PC-3 (cell line): ENCODE data around the gene ANOS1. TPM values are rescaled to one million over a fixed set of nuclear protein-coding genes. Genes with fewer than 3 reads are reported as not detected.

Source experiments
- ATAC-seq: fragments of 200-7000 bp; cut with Tn5 transposase; 2 replicates; pipeline ENCODE4 v1.9.1; 2020; ENCODE audit warnings: mild to moderate bottlenecking, moderate library complexity
- BruUV-seq: library from RNA; stranded (reverse); fragments of 400-500 nt; replicated peaks from 2 replicates; lab custom pipeline; 2021; lab: Mats Ljungman, UMichigan
- CTCF ChIA-PET: fragments of 300-600 bp; sonication (Branson Sonifier 250); formaldehyde crosslinking; loops from one replicate; lab custom pipeline; 2022; ENCODE audit warnings: antibody characterized with exemption; lab: Charles Lee
- POLR2A ChIA-PET: fragments of 300-600 bp; sonication (Branson Sonifier 250); formaldehyde crosslinking; loops from one replicate; lab custom pipeline; 2022; ENCODE audit warnings: antibody characterized with exemption; ENCODE audit not compliant: unreplicated experiment; lab: Charles Lee
- DNase-seq: peaks from one replicate; pipeline ENCODE4 v3.0.0-alpha.2; 2015
- H2AFZ ChIP-seq: fragments of 300-600 bp; sonication (generic); 2 replicates; pipeline ENCODE4 v1.6.0; 2016; ENCODE audit warnings: antibody characterized with exemption, low read length
- H3F3A ChIP-seq: fragments of 300-600 bp; sonication (generic); one replicate; pipeline ENCODE4 v1.6.0; 2017; ENCODE audit warnings: antibody characterized with exemption, low read length, control low read depth, mild to moderate bottlenecking; ENCODE audit not compliant: unreplicated experiment
- H3K27ac ChIP-seq: fragments of 300-600 bp; sonication (generic); 2 replicates; pipeline ENCODE4 v1.5.1; 2016; ENCODE audit warnings: mild to moderate bottlenecking, low read length
- H3K27me3 ChIP-seq: fragments of 300-600 bp; sonication (generic); 2 replicates; pipeline ENCODE4 v1.6.1; 2016; ENCODE audit warnings: low read length, mixed read lengths
- H3K36me3 ChIP-seq: fragments of 300-600 bp; sonication (generic); 2 replicates; pipeline ENCODE4 v1.6.1; 2016; ENCODE audit warnings: low read depth, mixed run types, low read length, mixed read lengths
- H3K4me1 ChIP-seq: fragments of 300-600 bp; sonication (generic); 2 replicates; pipeline ENCODE4 v1.5.1; 2016; ENCODE audit warnings: low read length; ENCODE audit not compliant: insufficient read depth
- H3K4me2 ChIP-seq: fragments of 300-600 bp; sonication (generic); 2 replicates; pipeline ENCODE4 v1.6.0; 2016; ENCODE audit warnings: low read length
- H3K4me3 ChIP-seq: fragments of 300-600 bp; sonication (generic); 2 replicates; pipeline ENCODE4 v1.5.1; 2016; ENCODE audit warnings: mild to moderate bottlenecking, low read length, mixed read lengths
- H3K79me2 ChIP-seq: fragments of 300-600 bp; sonication (generic); 2 replicates; pipeline ENCODE4 v1.6.1; 2017; ENCODE audit warnings: low read length, mixed read lengths
- H3K9ac ChIP-seq: fragments of 300-600 bp; sonication (generic); 2 replicates; pipeline ENCODE4 v1.6.0; 2016; ENCODE audit warnings: mild to moderate bottlenecking, low read length
- H3K9me2 ChIP-seq: fragments of 300-600 bp; sonication (generic); replicated peaks from 2 replicates; pipeline ENCODE4 v1.6.1; 2016; ENCODE audit warnings: mixed run types, low read length, mixed read lengths
- H3K9me3 ChIP-seq: fragments of 300-600 bp; sonication (generic); 2 replicates; pipeline ENCODE4 v1.6.1; 2016; ENCODE audit warnings: low read length, mixed read lengths
- H4K20me1 ChIP-seq: fragments of 300-600 bp; sonication (generic); 2 replicates; pipeline ENCODE4 v1.6.1; 2016; ENCODE audit warnings: low read length, mixed read lengths
- CTCF ChIP-seq: fragments of 300-600 bp; sonication (generic); conservative IDR thresholded peaks from 2 replicates; pipeline ENCODE4 v1.5.1; 2017; ENCODE audit warnings: antibody characterized with exemption, low read depth, mild to moderate bottlenecking, low read length
- EZH2 ChIP-seq: fragments of 300-600 bp; sonication (generic); IDR thresholded peaks from one replicate; pipeline ENCODE4 v1.6.1; 2017; ENCODE audit warnings: antibody characterized with exemption, mild to moderate bottlenecking, low read length; ENCODE audit not compliant: unreplicated experiment
- EZH2phosphoT487 ChIP-seq: fragments of 300-600 bp; sonication (generic); IDR thresholded peaks from 2 replicates; pipeline ENCODE4 v1.6.1; 2018; ENCODE audit warnings: mild to moderate bottlenecking, antibody characterized with exemption, low read length, borderline replicate concordance
- intact Hi-C: fragments of 100-400 bp; cut with micrococcal nuclease; formaldehyde crosslinking; loops from 2 replicates; pipeline ENCODE4 v1.9.0; 2023
- total RNA-seq: library from RNA; depleted of rRNA; stranded (reverse); fragments of >200 nt; gene quantifications from 2 replicates; pipeline ENCODE4 v1.2.3, GENCODE V29; 2014

ANOS1 gene
- total RNA-seq, 1 experiment from 2014 or later = 3.5 TPM

DNA sequence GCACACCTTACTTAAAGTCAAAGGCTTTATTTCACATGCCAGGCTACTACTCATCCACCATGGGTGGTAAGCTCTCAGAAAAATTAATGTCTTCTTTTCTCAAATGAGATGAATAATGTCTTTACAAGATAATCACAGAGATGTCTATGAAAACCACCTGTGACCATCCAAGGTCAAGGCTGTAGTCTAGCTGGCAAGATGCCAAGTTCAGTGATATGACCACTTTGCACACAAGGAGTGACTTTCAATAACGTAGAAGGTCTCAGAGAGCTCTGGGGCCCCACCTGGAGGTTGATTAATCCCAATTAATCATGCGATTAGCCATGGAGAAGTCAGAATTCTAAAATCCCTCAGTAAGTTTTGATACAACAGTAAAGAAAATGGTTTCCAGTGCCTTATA is 20.5 kb downstream of the ANOS1 start:
- Histone ChIP-seq H3K4me1 (no peaks in the 10 kb centered on the region), H3K9me2 (no peaks in the 10 kb centered on the region), H2AFZ (no peak overlapping the region), H3K36me3 (no peaks in the 10 kb centered on the region), H4K20me1 (no peaks in the 10 kb centered on the region), H3K9me3 (no peaks in the 10 kb centered on the region), H3K4me3 (no peak overlapping the region), H3K4me2 (no peak overlapping the region), H3K79me2 (no peaks in the 10 kb centered on the region), H3K27ac (no peak overlapping the region), H3K27me3 (peaks cover 7% of the 10 kb centered on the region), H3F3A (no peaks in the 10 kb centered on the region), H3K9ac (no peak overlapping the region)
- TF ChIP-seq CTCF = no peak
- TF ChIP-seq EZH2 = no peak
- no peak for TF ChIP-seq EZH2phosphoT487
- intact Hi-C loops = no loop called here
- BruUV-seq = no TSS peak
- POLR2A ChIA-PET = no interaction called here
- DNase-seq = no peak
- CTCF ChIA-PET = no interaction called here
- no peak for ATAC-seq

DNA sequence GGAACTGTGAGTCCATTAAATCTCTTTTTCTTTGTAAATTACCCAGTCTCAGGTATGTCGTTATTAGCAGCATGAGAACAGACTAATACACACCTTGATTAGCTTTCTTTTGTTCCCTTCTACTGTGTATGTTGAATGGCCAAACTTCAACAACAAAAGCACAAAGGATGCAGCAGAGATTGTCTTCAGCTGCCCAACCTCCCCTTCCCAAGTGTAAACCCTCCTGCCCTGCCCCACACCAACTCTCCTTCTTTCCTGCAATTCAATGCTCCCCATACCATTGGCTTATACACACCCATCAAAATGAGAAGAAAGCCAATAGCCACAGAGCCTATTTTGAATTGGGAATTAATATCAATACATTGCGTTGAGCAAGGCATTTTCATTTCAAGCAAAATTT is 27.8 kb downstream of the ANOS1 start:
- intact Hi-C loops = no loop called here
- BruUV-seq = no TSS peak
- H3K79me2 ChIP-seq = no peaks in the 10 kb centered on the region
- no peak overlapping the region for H3K27ac ChIP-seq
- H3K9ac ChIP-seq = no peak overlapping the region
- no peak overlapping the region for H3K4me3 ChIP-seq
- no peaks in the 10 kb centered on the region for H3F3A ChIP-seq
- CTCF ChIA-PET = no interaction called here
- H3K36me3 ChIP-seq = no peaks in the 10 kb centered on the region
- H2AFZ ChIP-seq = no peak overlapping the region
- TF ChIP-seq CTCF = no peak
- no peak for TF ChIP-seq EZH2
- no peak for TF ChIP-seq EZH2phosphoT487
- DNase-seq (no peak), ATAC-seq (no peak)
- H4K20me1 ChIP-seq = no peaks in the 10 kb centered on the region
- POLR2A ChIA-PET = no interaction called here
- no peaks in the 10 kb centered on the region for H3K4me1 ChIP-seq
- H3K9me2 ChIP-seq = no peaks in the 10 kb centered on the region
- H3K4me2 ChIP-seq = no peak overlapping the region
- peaks cover 19% of the 10 kb centered on the region for H3K27me3 ChIP-seq
- H3K9me3 ChIP-seq = no peaks in the 10 kb centered on the region

- CTCF ChIA-PET = no interaction called here
- intact Hi-C loops = no loop called here
- POLR2A ChIA-PET = no interaction called here
These were observed 39.1 kb downstream of the ANOS1 start for GRCh38 chrX:8692871-8693270.

More at GRCh38 chrX:8692871-8693270, 39.1 kb downstream of the ANOS1 start:
- Histone ChIP-seq H3K9me3 (no peaks in the 10 kb centered on the region), H3K79me2 (no peaks in the 10 kb centered on the region), H3K4me1 (no peaks in the 10 kb centered on the region), H3K9ac (no peak overlapping the region), H3K4me2 (no peak overlapping the region), H3K36me3 (no peaks in the 10 kb centered on the region), H4K20me1 (no peaks in the 10 kb centered on the region), H3K9me2 (no peaks in the 10 kb centered on the region), H3K27ac (no peak overlapping the region), H3K27me3 (no peaks in the 10 kb centered on the region), H2AFZ (no peak overlapping the region), H3F3A (no peaks in the 10 kb centered on the region), H3K4me3 (no peak overlapping the region)
- DNase-seq (peak; percentile 7), ATAC-seq (no peak)
- TF ChIP-seq EZH2 (no peak), EZH2phosphoT487 (no peak), CTCF (no peak)
- BruUV-seq = no TSS peak
